Epithelial cell of esophagus (primary cell): Measurements from ENCODE around the gene PXN.
A peak's percentile ranks its signal among the peaks of the same experiment; 100 is the strongest.
"Not testable (repeated sequence)": the region's sequence is repeated elsewhere in the genome, so short reads cannot be mapped to it uniquely, and the experiment has no call there.

Source experiments
- DNase-seq: peaks from one replicate; pipeline ENCODE4 v3.0.0; 2010; ENCODE audit warnings: low read depth
- H3K4me3 ChIP-seq: 2 replicates; pipeline ENCODE4 v1.5.1; 2011; ENCODE audit warnings: mild to moderate bottlenecking, low read length, control low read depth
- TF ChIP-seq, protein P1 (sequence below): IDR thresholded peaks from 2 replicates; pipeline ENCODE4 v1.5.1; 2011; ENCODE audit warnings: low read depth, mild to moderate bottlenecking, low read length, control low read depth, inconsistent platforms; ENCODE audit not compliant: insufficient read depth; ENCODE audit errors: missing control alignments

Gene PXN

GRCh38 chr12:120209851-120210250 is 55.7 kb downstream of the PXN start:
- TF ChIP-seq, protein P1, sequence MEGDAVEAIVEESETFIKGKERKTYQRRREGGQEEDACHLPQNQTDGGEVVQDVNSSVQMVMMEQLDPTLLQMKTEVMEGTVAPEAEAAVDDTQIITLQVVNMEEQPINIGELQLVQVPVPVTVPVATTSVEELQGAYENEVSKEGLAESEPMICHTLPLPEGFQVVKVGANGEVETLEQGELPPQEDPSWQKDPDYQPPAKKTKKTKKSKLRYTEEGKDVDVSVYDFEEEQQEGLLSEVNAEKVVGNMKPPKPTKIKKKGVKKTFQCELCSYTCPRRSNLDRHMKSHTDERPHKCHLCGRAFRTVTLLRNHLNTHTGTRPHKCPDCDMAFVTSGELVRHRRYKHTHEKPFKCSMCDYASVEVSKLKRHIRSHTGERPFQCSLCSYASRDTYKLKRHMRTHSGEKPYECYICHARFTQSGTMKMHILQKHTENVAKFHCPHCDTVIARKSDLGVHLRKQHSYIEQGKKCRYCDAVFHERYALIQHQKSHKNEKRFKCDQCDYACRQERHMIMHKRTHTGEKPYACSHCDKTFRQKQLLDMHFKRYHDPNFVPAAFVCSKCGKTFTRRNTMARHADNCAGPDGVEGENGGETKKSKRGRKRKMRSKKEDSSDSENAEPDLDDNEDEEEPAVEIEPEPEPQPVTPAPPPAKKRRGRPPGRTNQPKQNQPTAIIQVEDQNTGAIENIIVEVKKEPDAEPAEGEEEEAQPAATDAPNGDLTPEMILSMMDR = peak; percentile 6
- no peak overlapping the region for H3K4me3 ChIP-seq
- DNase-seq = peak; percentile 85

GRCh38 chr12:120207227-120207626 is 58.3 kb downstream of the PXN start:
- TF ChIP-seq, protein P1 = no peak
- no peak for DNase-seq
- H3K4me3 ChIP-seq = no peak overlapping the region

DNA sequence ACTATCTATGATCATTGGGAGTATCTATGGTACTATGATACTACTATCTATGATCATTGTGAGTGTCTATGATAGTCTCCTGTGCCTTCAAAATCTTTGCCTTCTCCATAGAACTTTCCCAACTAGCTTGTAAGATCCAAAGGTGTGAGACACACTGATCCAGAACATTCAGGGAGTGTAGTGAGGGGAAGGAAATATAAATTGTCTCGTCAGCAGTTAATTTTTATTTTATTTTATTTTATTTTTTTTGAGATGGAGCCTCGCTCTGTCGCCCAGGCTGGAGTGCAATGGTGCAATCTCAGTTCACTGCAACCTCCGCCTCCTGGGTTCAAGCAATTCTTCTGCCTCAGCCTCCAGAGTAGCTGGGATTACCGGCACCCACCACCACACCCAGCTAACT is 58.7 kb downstream of the PXN start:
- DNase-seq, H3K4me3 ChIP-seq: not testable (repeated sequence)

- no peak overlapping the region for H3K4me3 ChIP-seq
- DNase-seq = no peak
- TF ChIP-seq, protein P1 = no peak
Measured at GRCh38 chr12:120206228-120206627, 59.3 kb downstream of the PXN start.

GRCh38 chr12:120204171-120204570 is 61.4 kb downstream of the PXN start:
- no peak overlapping the region for H3K4me3 ChIP-seq
- TF ChIP-seq, protein P1 = no peak
- DNase-seq = no peak

- H3K4me3 ChIP-seq = peak overlapping the region; percentile 100
- TF ChIP-seq, protein P1 = no peak
- DNase-seq = no peak
Measured at GRCh38 chr12:120200364-120200800, 65.1 kb downstream of the PXN start.

DNA sequence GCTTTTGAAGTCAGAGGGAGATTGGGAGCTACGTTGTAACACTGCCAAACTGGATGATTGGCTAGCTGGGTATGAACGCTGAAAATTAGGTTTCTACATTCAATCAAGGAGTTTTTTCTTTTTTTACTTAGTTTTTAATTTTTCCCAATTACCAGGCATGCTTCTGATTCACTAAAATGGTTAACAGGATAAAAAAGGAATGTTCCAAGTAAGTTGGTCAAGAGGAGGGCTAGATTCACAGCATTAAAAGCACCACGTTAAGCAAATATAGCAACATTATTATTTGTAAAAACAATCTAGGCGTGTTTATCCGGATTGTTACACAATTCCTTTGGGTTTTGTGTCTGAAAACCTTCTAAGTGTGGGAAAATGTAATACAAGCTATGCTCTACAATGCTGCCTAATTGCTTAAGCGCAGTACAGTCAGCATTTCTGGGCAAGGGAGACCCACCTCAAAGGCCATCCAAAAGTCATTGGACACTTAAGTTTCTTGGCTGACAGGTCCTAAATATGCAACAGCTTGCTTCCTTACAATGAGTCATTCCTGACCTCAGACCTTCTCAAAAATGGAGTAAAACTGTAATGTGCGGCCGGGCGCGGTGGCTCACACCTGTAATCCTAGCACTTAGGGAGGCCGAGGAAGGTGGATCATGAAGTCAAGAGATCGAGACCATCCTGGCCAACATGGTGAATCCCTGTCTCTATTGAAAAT is 65.8 kb downstream of the PXN start:
- TF ChIP-seq, protein P1 = no peak
- H3K4me3 ChIP-seq = peak overlapping the region; percentile 100
- DNase-seq = peak; percentile 73

DNA sequence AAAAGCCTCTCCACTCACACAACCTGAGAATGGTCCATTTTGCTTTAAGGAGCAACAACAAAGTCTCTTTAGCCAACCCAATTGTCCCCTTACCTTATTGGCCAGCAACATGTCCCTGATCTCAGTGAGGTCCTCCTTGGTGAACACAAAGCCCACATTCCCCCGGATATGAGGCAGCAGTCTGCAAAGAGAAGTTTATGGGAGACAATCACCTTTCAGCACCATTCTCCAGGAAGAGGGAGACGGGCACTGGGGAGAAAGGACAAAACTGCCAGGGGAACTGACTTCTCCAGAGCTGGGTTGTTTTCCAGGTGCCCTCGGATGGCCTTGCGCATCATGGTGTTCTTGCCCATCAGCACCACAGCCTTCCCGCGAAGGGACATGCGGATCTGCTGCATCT is 66.5 kb downstream of the PXN start:
- H3K4me3 ChIP-seq = peak overlapping the region; percentile 100
- DNase-seq = no peak
- TF ChIP-seq, protein P1 = no peak
